Sigmoid colon (tissue), 7 donors: ENCODE results near the gene TRAIP. TPM values are rescaled to one million over a fixed set of nuclear protein-coding genes. Genes with fewer than 3 reads are reported as not detected.

Experiments
- DNase-seq: peaks from one replicate; pipeline ENCODE4 v3.0.0-alpha.2; 2019
- H3K27ac ChIP-seq, 4 donors: fragments of 200-600 bp; sonication (generic); one replicate each; pipeline ENCODE4 v1.5.1; 2016 to 2019; ENCODE audit warnings: mild to moderate bottlenecking in 1 of 4
- H3K27me3 ChIP-seq, 3 donors: fragments of 200-600 bp; sonication (generic); one replicate each; pipeline ENCODE4 v1.5.1; 2019; ENCODE audit warnings: mild to moderate bottlenecking in 1 of 3
- H3K36me3 ChIP-seq, 4 donors: fragments of 200-600 bp; sonication (generic); one replicate each; pipeline ENCODE4 v1.5.1; 2016 to 2019
- H3K4me1 ChIP-seq, 4 donors: fragments of 200-600 bp; sonication (generic); one replicate each; pipeline ENCODE4 v1.5.1; 2017 to 2019
- H3K4me3 ChIP-seq, 4 donors: fragments of 200-600 bp; sonication (generic); one replicate each; pipeline ENCODE4 v1.5.1; 2017 to 2019; ENCODE audit warnings: mild to moderate bottlenecking in 2 of 4, moderate library complexity in 1 of 4
- H3K9me3 ChIP-seq, 4 donors: fragments of 200-600 bp in 3 of 4; sonication (generic) in 3 of 4; one replicate each; pipeline versions ENCODE4 v1.5.1 to v1.6.1; 2013 to 2019
- CTCF ChIP-seq, 4 experiments: fragments of 450-650 bp in 3 of 4; fragments of 200-600 bp in 1 of 4; IDR thresholded peaks; one replicate each; pipeline ENCODE4 v1.5.1; 2016 to 2019; ENCODE audit warnings: antibody characterized with exemption in 4 of 4, mild to moderate bottlenecking in 3 of 4, moderate library complexity in 2 of 4
- EP300 ChIP-seq, 4 donors: sonication (generic); formaldehyde crosslinking; IDR thresholded peaks; one replicate each; pipeline ENCODE4 v1.6.1; 2017; ENCODE audit warnings: antibody characterized with exemption in 4 of 4
- POLR2A ChIP-seq, 2 donors: fragments of 450-650 bp; IDR thresholded peaks; one replicate each; pipeline ENCODE4 v1.6.1; 2016; ENCODE audit warnings: antibody characterized with exemption in 2 of 2, mild to moderate bottlenecking in 2 of 2, moderate library complexity in 2 of 2
- POLR2AphosphoS5 ChIP-seq, 4 donors: sonication (generic); formaldehyde crosslinking; IDR thresholded peaks; one replicate each; pipeline ENCODE4 v1.6.1; 2017; ENCODE audit warnings: antibody characterized with exemption in 4 of 4
- WGBS, 2 donors: extraction: QIAGEN DNeasy Blood & Tissue Kit; methylation state at CpG; one replicate each; pipeline ENCODE4 v1.1.7; 2013; 5-methylcytosine and 5-hydroxymethylcytosine counted together
- intact Hi-C: fragments of 100-400 bp; cut with DNase I; formaldehyde crosslinking; loops from one replicate; pipeline ENCODE4 v1.15.1; 2023
- polyA plus RNA-seq, 3 donors: library from polyadenylated mRNA; stranded (reverse); fragments of 200-250 nt; gene quantifications; one replicate each; pipeline ENCODE4 v1.2.3, GENCODE V29; 2013
- total RNA-seq, 4 donors: library from RNA; depleted of rRNA; stranded (reverse); fragments of >200 nt; gene quantifications; one replicate each; pipeline ENCODE4 v1.1.0, GENCODE V29; 2016
- donor health status: healthy with polysubstance abuse.
- donor health status: Bipolar disorder and iron deficiency.
- donor health status: healthy.

The TRAIP gene
- total and polyA plus RNA-seq, 7 donors = 0.54 to 7.1 (median 1.5) TPM

GRCh38 chr3:49880581-49881315 lies 24.4 kb upstream of the TRAIP start:
- H3K4me1 ChIP-seq = no peaks in the 10 kb centered on the region
- intact Hi-C loops = no loop called here

GRCh38 chr3:49879721-49880120 lies 23.4 kb upstream of the TRAIP start:
- intact Hi-C loops = no loop called here
- Histone ChIP-seq H3K36me3 (no peaks in the 10 kb centered on the region), H3K27ac (no peak overlapping the region), H3K4me1 (no peaks in the 10 kb centered on the region), H3K27me3 (peaks cover 0 to 5% (median 0%) of the 10 kb centered on the region in 3 donors), H3K9me3 (no peaks in the 10 kb centered on the region), H3K4me3 (no peak overlapping the region)
- 54 to 78% methylated on average over 2 of the region's 2 CpGs for WGBS, 2 donors
- TF ChIP-seq EP300 (IDR thresholded peaks at IDR 0.05) = no peak
- TF ChIP-seq POLR2AphosphoS5 (IDR thresholded peaks at IDR 0.05) = no peak
- TF ChIP-seq POLR2A (IDR thresholded peaks at IDR 0.05) = no peak
- TF ChIP-seq CTCF (IDR thresholded peaks at IDR 0.05) = no peak
- DNase-seq = no peak

More at GRCh38 chr3:49880581-49881315, 24.4 kb upstream of the TRAIP start:
- Histone ChIP-seq H3K27ac (no peak overlapping the region), H3K27me3 (peaks cover 0 to 5% (median 0%) of the 10 kb centered on the region in 3 donors), H3K9me3 (no peaks in the 10 kb centered on the region), H3K4me3 (no peak overlapping the region), H3K36me3 (no peaks in the 10 kb centered on the region)
- TF ChIP-seq EP300 (IDR thresholded peaks at IDR 0.05) = no peak
- no peak for TF ChIP-seq POLR2A (IDR thresholded peaks at IDR 0.05)
- no peak for TF ChIP-seq CTCF (IDR thresholded peaks at IDR 0.05)
- no peak for TF ChIP-seq POLR2AphosphoS5 (IDR thresholded peaks at IDR 0.05)
- 46 to 49% methylated on average over 6 of the region's 6 CpGs for WGBS, 2 donors
- DNase-seq = no peak

GRCh38 chr3:49878686-49879085 lies 22.3 kb upstream of the TRAIP start:
- intact Hi-C loops = no loop called here
- no peaks in the 10 kb centered on the region for H3K36me3 ChIP-seq
- no peaks in the 10 kb centered on the region for H3K4me1 ChIP-seq
- H3K27ac ChIP-seq = no peak overlapping the region
- peaks cover 0 to 5% (median 0%) of the 10 kb centered on the region in 3 donors for H3K27me3 ChIP-seq
- no peak overlapping the region for H3K4me3 ChIP-seq
- H3K9me3 ChIP-seq = no peaks in the 10 kb centered on the region
- DNase-seq = no peak
- TF ChIP-seq CTCF (IDR thresholded peaks at IDR 0.05) (no peak), POLR2AphosphoS5 (IDR thresholded peaks at IDR 0.05) (no peak), EP300 (IDR thresholded peaks at IDR 0.05) (no peak), POLR2A (IDR thresholded peaks at IDR 0.05) (no peak)

- no peak for DNase-seq
- WGBS, 2 donors = 81 to 89% methylated on average over 2 of the region's 2 CpGs
- Histone ChIP-seq H3K27me3 (peaks cover 0 to 5% (median 0%) of the 10 kb centered on the region in 3 donors), H3K9me3 (no peaks in the 10 kb centered on the region), H3K27ac (no peak overlapping the region), H3K4me1 (no peaks in the 10 kb centered on the region), H3K4me3 (no peak overlapping the region), H3K36me3 (no peaks in the 10 kb centered on the region)
- intact Hi-C loops = no loop called here
- TF ChIP-seq CTCF (IDR thresholded peaks at IDR 0.05) = no peak
- no peak for TF ChIP-seq EP300 (IDR thresholded peaks at IDR 0.05)
- TF ChIP-seq POLR2A (IDR thresholded peaks at IDR 0.05) = no peak
- TF ChIP-seq POLR2AphosphoS5 (IDR thresholded peaks at IDR 0.05) = no peak
Measured at GRCh38 chr3:49877716-49878115, 21.4 kb upstream of the TRAIP start.
